Upper lobe of right lung (tissue), 1 donor: ENCODE measurements around the gene FHIP1A. TPM values are rescaled to one million over a fixed set of nuclear protein-coding genes. Genes with fewer than 3 reads are reported as not detected.

Experiments
- ATAC-seq: fragments of 200-7000 bp; cut with Tn5 transposase; one replicate; pipeline ENCODE4 v1.9.1; 2020; ENCODE audit warnings: mild to moderate bottlenecking, moderate library complexity
- DNase-seq: peaks from one replicate; pipeline ENCODE4 v3.0.0-alpha.2; 2020
- H3K27ac ChIP-seq: fragments of 200-600 bp; one replicate; pipeline ENCODE4 v1.8.0; 2022
- H3K27me3 ChIP-seq: fragments of 200-600 bp; one replicate; pipeline ENCODE4 v1.8.0; 2022; ENCODE audit warnings: mild to moderate bottlenecking
- H3K36me3 ChIP-seq: fragments of 200-600 bp; one replicate; pipeline ENCODE4 v1.8.0; 2022
- H3K4me1 ChIP-seq: fragments of 200-600 bp; one replicate; pipeline ENCODE4 v1.8.0; 2022
- H3K4me3 ChIP-seq: fragments of 200-600 bp; one replicate; pipeline ENCODE4 v1.8.0; 2022; ENCODE audit warnings: mild to moderate bottlenecking
- H3K9me3 ChIP-seq: fragments of 200-600 bp; one replicate; pipeline ENCODE4 v1.8.0; 2022
- CTCF ChIP-seq: fragments of 200-600 bp; IDR thresholded peaks from one replicate; pipeline ENCODE4 v1.8.0; 2022; ENCODE audit warnings: antibody characterized with exemption
- intact Hi-C: fragments of 100-400 bp; cut with DNase I; formaldehyde crosslinking; loops from one replicate; pipeline ENCODE4 v1.11.0; 2022
- total RNA-seq: library from RNA; stranded (reverse); fragmentation: NEBNext Ultra II Directional; extraction: Animal tissue kit (Norgen Biotek cat#: 25700); gene quantifications from one replicate; pipeline ENCODE4 v1.2.1, GENCODE V29; 2021
- donor health status: DM: no; HTN: yes; CAD: no; lungs with severe emphysema.

Gene FHIP1A
- total RNA-seq, 1 donor from 2014 or later: 18.4 TPM

- DNase-seq (no peak), ATAC-seq (no peak)
- TF ChIP-seq CTCF: no peak
- H3K4me1 ChIP-seq: no peaks in the 10 kb centered on the region
- H3K9me3 ChIP-seq: no peaks in the 10 kb centered on the region
- intact Hi-C loops: no loop called here
- no peak overlapping the region for H3K4me3 ChIP-seq
- no peaks in the 10 kb centered on the region for H3K36me3 ChIP-seq
- no peaks in the 10 kb centered on the region for H3K27me3 ChIP-seq
- no peak overlapping the region for H3K27ac ChIP-seq
These were observed 9.9 kb downstream of the FHIP1A start for GRCh38 chr4:151418856-151419255.

DNA sequence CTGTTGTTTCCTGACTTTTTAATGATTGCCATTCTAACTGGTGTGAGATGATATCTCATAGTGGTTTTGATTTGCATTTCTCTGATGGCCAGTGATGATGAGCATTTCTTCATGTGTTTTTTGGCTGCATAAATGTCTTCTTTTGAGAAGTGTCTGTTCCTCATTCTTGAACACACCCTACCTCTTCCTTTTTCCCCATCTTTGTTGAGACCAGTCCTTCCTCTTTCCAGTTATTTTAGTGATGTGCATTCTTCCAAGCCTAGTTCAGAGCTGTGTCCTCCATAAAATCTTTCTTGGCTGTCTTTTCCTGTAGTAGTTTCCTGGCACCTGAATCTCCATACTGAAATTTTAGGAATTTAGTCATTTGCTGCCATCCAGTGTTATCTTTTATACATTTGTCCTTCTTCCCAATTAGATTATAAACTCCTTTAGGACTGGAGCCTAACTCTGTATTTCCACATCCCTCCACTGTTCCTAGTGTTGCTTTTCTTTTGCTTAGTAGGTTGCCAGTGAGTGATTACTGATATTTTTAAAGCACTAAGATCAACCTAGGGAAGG, 11.4 kb downstream of the FHIP1A start:
- Histone ChIP-seq H3K9me3 (no peaks in the 10 kb centered on the region), H3K27ac (no peak overlapping the region), H3K4me3 (no peak overlapping the region), H3K36me3 (no peaks in the 10 kb centered on the region), H3K27me3 (no peaks in the 10 kb centered on the region), H3K4me1 (no peaks in the 10 kb centered on the region)
- intact Hi-C loops: no loop called here
- no peak for ATAC-seq
- TF ChIP-seq CTCF: no peak
- no peak for DNase-seq

GRCh38 chr4:151422854-151423253, 13.9 kb downstream of the FHIP1A start:
- H3K4me3 ChIP-seq: no peak overlapping the region
- TF ChIP-seq CTCF: no peak
- ATAC-seq: no peak
- H3K27ac ChIP-seq: no peak overlapping the region
- no peak for DNase-seq
- intact Hi-C loops: no loop called here
- H3K9me3 ChIP-seq: no peaks in the 10 kb centered on the region
- H3K27me3 ChIP-seq: no peaks in the 10 kb centered on the region
- H3K4me1 ChIP-seq: no peaks in the 10 kb centered on the region
- no peaks in the 10 kb centered on the region for H3K36me3 ChIP-seq

DNA sequence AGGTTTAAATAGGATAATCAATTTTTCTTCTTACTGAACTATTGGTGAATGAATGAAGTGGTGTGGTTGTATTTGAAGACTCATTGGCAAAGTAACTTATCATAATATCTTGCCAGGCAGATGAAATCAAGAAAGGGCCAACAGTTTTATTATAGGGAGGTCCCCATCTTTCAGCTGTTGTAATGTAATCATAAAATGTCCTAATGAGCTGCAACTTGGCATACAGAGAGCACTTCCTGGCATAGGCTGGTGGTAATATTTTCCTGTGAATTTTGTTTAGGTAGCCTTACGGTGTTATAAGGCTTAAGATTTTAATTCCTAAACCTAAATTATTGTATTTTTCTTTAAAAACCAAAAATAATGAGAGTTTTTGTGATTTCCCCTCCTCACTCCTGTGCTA, 17.5 kb downstream of the FHIP1A start:
- H3K9me3 ChIP-seq: no peaks in the 10 kb centered on the region
- no peak for DNase-seq
- H3K4me1 ChIP-seq: no peaks in the 10 kb centered on the region
- intact Hi-C loops: no loop called here
- H3K27ac ChIP-seq: no peak overlapping the region
- H3K27me3 ChIP-seq: no peaks in the 10 kb centered on the region
- H3K4me3 ChIP-seq: no peak overlapping the region
- ATAC-seq: no peak
- TF ChIP-seq CTCF: no peak
- H3K36me3 ChIP-seq: no peaks in the 10 kb centered on the region

DNA sequence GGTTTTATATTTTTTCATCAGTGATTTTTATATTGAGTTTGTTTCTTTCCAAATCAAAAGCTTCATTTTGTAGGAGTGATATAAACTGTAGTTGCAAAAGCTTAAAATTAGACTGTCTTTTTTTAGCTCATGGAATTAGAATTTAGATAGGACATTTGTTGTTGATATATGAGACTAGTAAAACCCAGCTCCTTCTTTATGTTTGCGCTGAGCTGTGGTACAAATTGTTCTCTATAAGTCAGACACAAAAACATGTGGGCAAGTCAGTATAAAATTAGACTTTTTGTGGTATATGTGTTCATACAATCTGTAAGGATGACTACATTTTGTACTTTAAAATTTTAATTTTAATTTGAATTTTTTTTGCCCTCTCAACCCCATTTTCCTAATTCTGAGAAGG, 18.3 kb downstream of the FHIP1A start:
- intact Hi-C loops: no loop called here
- Histone ChIP-seq H3K9me3 (no peaks in the 10 kb centered on the region), H3K27me3 (no peaks in the 10 kb centered on the region), H3K36me3 (no peaks in the 10 kb centered on the region), H3K4me1 (no peaks in the 10 kb centered on the region), H3K4me3 (no peak overlapping the region), H3K27ac (no peak overlapping the region)
- DNase-seq (no peak), ATAC-seq (no peak)
- no peak for TF ChIP-seq CTCF

GRCh38 chr4:151428346-151428745, 19.4 kb downstream of the FHIP1A start:
- ATAC-seq (no peak), DNase-seq (no peak)
- Histone ChIP-seq H3K9me3 (no peaks in the 10 kb centered on the region), H3K4me1 (no peaks in the 10 kb centered on the region), H3K36me3 (no peaks in the 10 kb centered on the region), H3K27me3 (no peaks in the 10 kb centered on the region), H3K4me3 (no peak overlapping the region), H3K27ac (no peak overlapping the region)
- intact Hi-C loops: no loop called here
- no peak for TF ChIP-seq CTCF
